Hepatic stellate cell (primary cell): ENCODE data around the gene BEST3.
A peak's percentile ranks its signal among the peaks of the same experiment; 100 is the strongest.
"Not testable (repeated sequence)": the region's sequence is repeated elsewhere in the genome, so short reads cannot be mapped to it uniquely, and the experiment has no call there.

Source experiments
- DNase-seq: peaks from one replicate; pipeline ENCODE4 v3.0.0; 2011; ENCODE audit warnings: low spot score

The BEST3 gene

GRCh38 chr12:69648476-69648875 lies 50.6 kb downstream of the BEST3 start:
- peak; percentile 49 for DNase-seq

- no peak for DNase-seq
These were observed 51.9 kb downstream of the BEST3 start for GRCh38 chr12:69647178-69647577.

GRCh38 chr12:69645031-69645430 lies 54.1 kb downstream of the BEST3 start:
- no peak for DNase-seq

- DNase-seq: no peak
These were observed 54.6 kb downstream of the BEST3 start for GRCh38 chr12:69644511-69644910.

- no peak for DNase-seq
These were observed 56.6 kb downstream of the BEST3 start for GRCh38 chr12:69642531-69642930.

- no peak for DNase-seq
These were observed 57.6 kb downstream of the BEST3 start for GRCh38 chr12:69641546-69641945.

- DNase-seq: peak; percentile 78
These were observed 59.6 kb downstream of the BEST3 start for GRCh38 chr12:69639400-69640016.

- no peak for DNase-seq
These were observed 66.0 kb downstream of the BEST3 start for GRCh38 chr12:69633061-69633460.

- no peak for DNase-seq
These were observed 68.9 kb downstream of the BEST3 start for GRCh38 chr12:69630191-69630590.

GRCh38 chr12:69627501-69627900 lies 71.6 kb downstream of the BEST3 start:
- no peak for DNase-seq

GRCh38 chr12:69623970-69624369 lies 75.1 kb downstream of the BEST3 start:
- DNase-seq: no peak

GRCh38 chr12:69621551-69621950 lies 77.6 kb downstream of the BEST3 start:
- DNase-seq: no peak

- DNase-seq: no peak
These were observed 78.2 kb downstream of the BEST3 start for GRCh38 chr12:69620921-69621320.

GRCh38 chr12:69620077-69620476 lies 79.0 kb downstream of the BEST3 start:
- DNase-seq: no peak

- DNase-seq: no peak
These were observed 80.1 kb downstream of the BEST3 start for GRCh38 chr12:69619050-69619449.

- DNase-seq: no peak
These were observed 83.1 kb downstream of the BEST3 start for GRCh38 chr12:69616025-69616424.

GRCh38 chr12:69613351-69613750 lies 85.8 kb downstream of the BEST3 start:
- DNase-seq: no peak

- DNase-seq: no peak
These were observed 88.4 kb downstream of the BEST3 start, which contains the start of gene LRRC10 for GRCh38 chr12:69610729-69611128. TSS of gene LRRC10 (minus strand) at chr12:69610907. CDS start at chr12:69610838, 69 bp downstream.

- DNase-seq: no peak
These were observed 89.0 kb downstream of the BEST3 start for GRCh38 chr12:69610126-69610525.

GRCh38 chr12:69608114-69608513 lies 91.0 kb downstream of the BEST3 start:
- no peak for DNase-seq

GRCh38 chr12:69604275-69604674 lies 94.8 kb downstream of the BEST3 start:
- DNase-seq: not testable (repeated sequence)
